Mesendoderm (in vitro differentiated cells): Measurements from ENCODE around the gene TIMELESS.
A peak's percentile ranks its signal among the peaks of the same experiment; 100 is the strongest.
"Not testable (repeated sequence)": the region's sequence is repeated elsewhere in the genome, so short reads cannot be mapped to it uniquely, and the experiment has no call there.

ENCODE experiments used
- DNase-seq: peaks from one replicate; pipeline ENCODE4 v3.0.0; 2013
- H2AK5ac ChIP-seq: 2 replicates; pipeline ENCODE4 v1.6.1; 2013; ENCODE audit warnings: low read length, inconsistent platforms
- H2BK120ac ChIP-seq: 2 replicates; pipeline ENCODE4 v1.6.1; 2013; ENCODE audit warnings: low read depth, mild to moderate bottlenecking, low read length, moderate library complexity, mixed read lengths
- H2BK15ac ChIP-seq: replicated peaks from 2 replicates; pipeline ENCODE4 v1.6.1; 2013; ENCODE audit warnings: low read depth, mild to moderate bottlenecking, moderate library complexity
- H2BK5ac ChIP-seq: 2 replicates; pipeline ENCODE4 v1.6.1; 2013; ENCODE audit warnings: low read length, inconsistent platforms
- H3K18ac ChIP-seq: 2 replicates; pipeline ENCODE4 v1.6.1; 2013; ENCODE audit warnings: mild to moderate bottlenecking, low read length, mixed read lengths
- H3K23ac ChIP-seq: one replicate; pipeline ENCODE4 v1.6.1; 2013; ENCODE audit warnings: low read length
- H3K27ac ChIP-seq: 2 replicates; pipeline ENCODE4 v1.5.1; 2013; ENCODE audit warnings: low read depth, mild to moderate bottlenecking, inconsistent platforms, low read length, moderate library complexity
- H3K27me3 ChIP-seq: 2 replicates; pipeline ENCODE4 v1.6.1; 2013; ENCODE audit warnings: low read length, control low read depth, mild to moderate bottlenecking, inconsistent platforms; ENCODE audit not compliant: insufficient read depth, poor library complexity
- H3K36me3 ChIP-seq: 2 replicates; pipeline ENCODE4 v1.6.1; 2013; ENCODE audit warnings: low read length, inconsistent platforms; ENCODE audit not compliant: control insufficient read depth, insufficient read depth
- H3K4ac ChIP-seq: one replicate; pipeline ENCODE4 v1.6.1; 2013; ENCODE audit warnings: low read depth, mild to moderate bottlenecking, low read length, moderate library complexity
- H3K4me1 ChIP-seq: 2 replicates; pipeline ENCODE4 v1.6.1; 2013; ENCODE audit warnings: low read depth, low read length, inconsistent platforms; ENCODE audit not compliant: control insufficient read depth
- H3K4me2 ChIP-seq: 2 replicates; pipeline ENCODE4 v1.6.1; 2013; ENCODE audit warnings: low read length
- H3K4me3 ChIP-seq: 2 replicates; pipeline ENCODE4 v1.5.1; 2013; ENCODE audit warnings: mild to moderate bottlenecking, low read length
- H3K56ac ChIP-seq: one replicate; pipeline ENCODE4 v1.6.1; 2013; ENCODE audit warnings: low read length
- H3K79me1 ChIP-seq: 2 replicates; pipeline ENCODE4 v1.6.1; 2013; ENCODE audit warnings: low read length, inconsistent platforms
- H3K79me2 ChIP-seq: 2 replicates; pipeline ENCODE4 v1.6.1; 2013; ENCODE audit warnings: mild to moderate bottlenecking, low read length; ENCODE audit not compliant: control insufficient read depth, insufficient read depth
- H3K9ac ChIP-seq: 2 replicates; pipeline ENCODE4 v1.6.1; 2013; ENCODE audit warnings: low read length, inconsistent platforms
- H4K5ac ChIP-seq: one replicate; pipeline ENCODE4 v1.6.1; 2013; ENCODE audit warnings: low read length
- H4K8ac ChIP-seq: one replicate; pipeline ENCODE4 v1.6.1; 2013; ENCODE audit warnings: low read depth, mild to moderate bottlenecking, control low read depth, low read length, moderate library complexity
- WGBS: extraction: QIAGEN DNeasy Blood & Tissue Kit; methylation state at CpG from one replicate; pipeline ENCODE4 v1.1.7; 2013; ENCODE audit warnings: low lambda C conversion rate, missing lambda C conversion rate; ENCODE audit not compliant: insufficient coverage; ENCODE audit errors: extremely low coverage; 5-methylcytosine and 5-hydroxymethylcytosine counted together

Gene TIMELESS

DNA sequence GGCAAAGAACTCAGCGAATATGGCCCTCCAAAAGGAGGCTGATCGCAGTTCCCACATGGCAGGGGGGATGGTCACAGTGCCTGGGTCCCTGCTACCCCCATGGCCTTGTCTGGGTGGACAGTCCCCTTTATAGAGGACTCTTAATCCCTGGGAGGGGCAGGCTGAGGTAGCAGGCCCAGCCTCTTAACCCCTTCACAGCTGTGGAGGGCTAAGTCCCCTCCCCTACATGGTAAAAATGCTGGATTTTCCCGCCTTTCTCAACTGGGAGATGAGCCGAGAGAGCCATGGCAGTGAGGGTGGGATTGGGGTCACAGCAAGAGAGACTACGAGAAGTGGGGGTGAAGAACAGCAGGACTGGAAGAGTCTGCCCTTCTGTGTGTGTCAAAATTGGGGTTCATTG is 5.3 kb upstream of the TIMELESS start, which contains the start of gene MIP:
Gene MIP, minus strand, starts transcription at position 101 of the 400 bp plus-strand sequence. Its CDS starts 44 bp downstream, at position 57.
- Histone ChIP-seq H3K23ac (no peak within 1 kb of the TSS), H3K4ac (no peak within 1 kb of the TSS), H3K36me3 (no peaks in the 10 kb centered on the region), H3K4me2 (no peak within 1 kb of the TSS), H2BK5ac (no peak within 1 kb of the TSS), H3K27ac (no peak within 1 kb of the TSS), H3K4me1 (no peaks in the 10 kb centered on the region), H4K5ac (no peak within 1 kb of the TSS), H2BK15ac (no peak within 1 kb of the TSS), H3K4me3 (no peak within 1 kb of the TSS), H3K9ac (no peak within 1 kb of the TSS), H3K56ac (no peak within 1 kb of the TSS), H2AK5ac (no peak within 1 kb of the TSS), H3K18ac (no peak within 1 kb of the TSS), H2BK120ac (no peak within 1 kb of the TSS), H4K8ac (no peak within 1 kb of the TSS), H3K79me2 (no peaks in the 10 kb centered on the region), H3K79me1 (no peaks in the 10 kb centered on the region), H3K27me3 (no peaks in the 10 kb centered on the region)
- no peak for DNase-seq
- no CpG with 5 or more reads among the region's 5 CpGs for WGBS

DNA sequence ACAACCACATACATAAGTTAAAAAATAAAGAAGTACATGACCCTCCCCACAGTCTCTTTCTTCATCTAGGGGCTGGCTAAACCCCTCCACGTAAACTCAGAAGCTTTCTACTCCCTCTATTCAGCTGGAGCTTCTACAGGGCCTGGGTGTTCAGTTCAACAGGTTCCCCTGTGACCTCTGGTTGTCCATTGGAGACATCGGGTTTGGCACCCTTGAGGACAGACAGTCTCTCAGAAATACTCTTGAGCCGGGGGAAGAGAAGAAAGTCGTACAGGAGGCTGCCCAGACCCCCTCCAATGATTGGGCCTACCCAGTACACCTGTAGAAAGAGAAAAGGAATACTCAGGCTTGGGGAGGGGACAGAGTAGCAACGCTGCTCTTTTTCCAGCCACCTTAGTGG is 1.9 kb upstream of the TIMELESS start:
- Histone ChIP-seq H3K79me2 (peaks cover 2% of the 10 kb centered on the region), H3K9ac (no peak overlapping the region), H3K4me1 (no peaks in the 10 kb centered on the region), H3K23ac (no peak overlapping the region), H2BK5ac (no peak overlapping the region), H3K27ac (no peak overlapping the region), H3K56ac (no peak overlapping the region), H3K36me3 (no peaks in the 10 kb centered on the region), H4K8ac (no peak overlapping the region), H3K27me3 (no peaks in the 10 kb centered on the region), H3K4ac (no peak overlapping the region), H2BK120ac (no peak overlapping the region), H3K79me1 (peaks cover 4% of the 10 kb centered on the region), H3K4me2 (no peak overlapping the region), H2AK5ac (no peak overlapping the region), H2BK15ac (no peak overlapping the region), H3K18ac (no peak overlapping the region), H3K4me3 (no peak overlapping the region), H4K5ac (no peak overlapping the region)
- DNase-seq = no peak
- WGBS = no CpG with 5 or more reads among the region's 5 CpGs

DNA sequence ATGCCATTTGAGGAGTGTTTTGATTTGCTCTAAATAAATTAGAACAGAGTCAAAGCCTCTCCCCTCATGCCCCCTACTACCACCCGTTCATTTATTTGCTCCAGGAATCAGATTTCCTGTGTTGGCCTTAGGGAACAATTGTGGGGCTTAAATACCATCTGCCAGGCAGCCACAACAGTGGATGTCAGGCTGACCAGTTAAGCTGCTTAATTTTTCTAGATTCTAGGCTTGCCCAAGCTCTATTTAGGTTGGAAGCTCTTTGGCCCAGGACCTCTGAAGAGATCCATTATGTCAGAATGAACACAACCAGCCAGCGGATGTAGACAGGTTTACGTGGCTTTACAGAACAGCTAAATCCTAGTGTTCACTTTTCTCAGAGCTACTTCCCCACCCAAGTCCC is 1.0 kb upstream of the TIMELESS start:
- no peaks in the 10 kb centered on the region for H3K4me1 ChIP-seq
- H3K27ac ChIP-seq = no peak overlapping the region
- H3K9ac ChIP-seq = no peak overlapping the region
- no peak overlapping the region for H3K18ac ChIP-seq
- peaks cover 2% of the 10 kb centered on the region for H3K79me2 ChIP-seq
- H3K56ac ChIP-seq = no peak overlapping the region
- no peak overlapping the region for H2BK5ac ChIP-seq
- no peak overlapping the region for H3K4me2 ChIP-seq
- WGBS = no CpG with 5 or more reads among the region's 3 CpGs
- H2BK15ac ChIP-seq = no peak overlapping the region
- no peak overlapping the region for H2AK5ac ChIP-seq
- no peak overlapping the region for H3K4ac ChIP-seq
- H3K27me3 ChIP-seq = no peaks in the 10 kb centered on the region
- H4K8ac ChIP-seq = no peak overlapping the region
- H3K79me1 ChIP-seq = peaks cover 4% of the 10 kb centered on the region
- H3K36me3 ChIP-seq = no peaks in the 10 kb centered on the region
- no peak overlapping the region for H3K4me3 ChIP-seq
- no peak overlapping the region for H2BK120ac ChIP-seq
- H4K5ac ChIP-seq = no peak overlapping the region
- DNase-seq = no peak
- no peak overlapping the region for H3K23ac ChIP-seq

DNA sequence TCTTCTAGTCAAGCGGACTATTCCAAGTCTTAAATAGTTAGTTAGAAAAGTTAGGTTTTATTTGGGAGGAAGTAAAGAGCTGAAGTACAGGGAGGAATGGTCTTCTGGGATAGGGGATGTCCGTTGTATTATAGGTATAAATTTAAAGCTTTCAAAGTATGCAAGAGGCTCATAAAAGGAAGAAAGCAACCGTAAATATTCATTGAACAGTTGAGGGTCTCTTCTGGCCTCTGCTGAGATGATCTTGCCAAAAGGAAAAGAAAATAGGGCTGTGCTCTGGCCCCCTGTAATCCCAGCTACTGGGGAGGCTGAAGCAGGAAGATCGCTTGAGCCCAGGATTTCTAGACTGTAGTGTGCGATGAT is 377 bp upstream of the TIMELESS start:
- no peak overlapping the region for H4K8ac ChIP-seq
- H3K56ac ChIP-seq = peak overlapping the region; percentile 40
- H2BK15ac ChIP-seq = no peak overlapping the region
- H2BK120ac ChIP-seq = no peak overlapping the region
- no peak for DNase-seq
- H2BK5ac ChIP-seq = no peak overlapping the region
- H3K4me3 ChIP-seq = no peak overlapping the region
- H3K27ac ChIP-seq = no peak overlapping the region
- H3K36me3 ChIP-seq = no peaks in the 10 kb centered on the region
- peaks cover 2% of the 10 kb centered on the region for H3K79me2 ChIP-seq
- no peak overlapping the region for H3K4ac ChIP-seq
- no peak overlapping the region for H2AK5ac ChIP-seq
- H3K9ac ChIP-seq = peak overlapping the region; percentile 48
- peaks cover 4% of the 10 kb centered on the region for H3K79me1 ChIP-seq
- H3K4me2 ChIP-seq = no peak overlapping the region
- no peak overlapping the region for H3K18ac ChIP-seq
- no peaks in the 10 kb centered on the region for H3K4me1 ChIP-seq
- H3K27me3 ChIP-seq = no peaks in the 10 kb centered on the region
- no peak overlapping the region for H4K5ac ChIP-seq
- WGBS = 100% methylated on average over 1 of the region's 5 CpGs
- H3K23ac ChIP-seq = no peak overlapping the region

DNA sequence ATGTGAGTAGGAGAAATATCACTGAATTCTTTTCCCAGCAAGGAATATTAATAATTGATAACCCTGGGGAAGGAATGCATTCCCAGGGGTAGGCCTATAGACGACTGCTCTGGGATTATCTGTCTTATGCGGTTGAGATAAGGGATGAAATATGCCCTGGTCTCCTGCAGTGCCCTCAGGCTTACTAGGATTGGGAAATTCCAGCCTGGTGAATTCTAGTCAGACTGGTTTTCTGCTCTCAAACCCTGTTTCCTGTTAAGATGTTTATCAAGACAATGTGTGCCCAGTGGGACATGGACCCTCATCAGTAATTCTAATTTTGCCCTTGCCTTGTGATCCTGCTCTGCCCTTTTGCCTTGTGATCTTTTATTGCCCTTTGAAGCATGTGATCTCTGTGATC is 6.0 kb downstream of the TIMELESS start:
- H3K23ac ChIP-seq, H2AK5ac ChIP-seq, H3K4me3 ChIP-seq, H3K79me2 ChIP-seq, H3K56ac ChIP-seq, H3K4me1 ChIP-seq, H4K8ac ChIP-seq, H3K27ac ChIP-seq, H3K18ac ChIP-seq, H2BK15ac ChIP-seq, H3K27me3 ChIP-seq, H4K5ac ChIP-seq, H3K36me3 ChIP-seq, H3K79me1 ChIP-seq, H3K9ac ChIP-seq, H3K4ac ChIP-seq, H2BK5ac ChIP-seq, H2BK120ac ChIP-seq, H3K4me2 ChIP-seq: not testable (repeated sequence)
- no CpG with 5 or more reads among the region's 2 CpGs for WGBS
- DNase-seq = peak; percentile 53

DNA sequence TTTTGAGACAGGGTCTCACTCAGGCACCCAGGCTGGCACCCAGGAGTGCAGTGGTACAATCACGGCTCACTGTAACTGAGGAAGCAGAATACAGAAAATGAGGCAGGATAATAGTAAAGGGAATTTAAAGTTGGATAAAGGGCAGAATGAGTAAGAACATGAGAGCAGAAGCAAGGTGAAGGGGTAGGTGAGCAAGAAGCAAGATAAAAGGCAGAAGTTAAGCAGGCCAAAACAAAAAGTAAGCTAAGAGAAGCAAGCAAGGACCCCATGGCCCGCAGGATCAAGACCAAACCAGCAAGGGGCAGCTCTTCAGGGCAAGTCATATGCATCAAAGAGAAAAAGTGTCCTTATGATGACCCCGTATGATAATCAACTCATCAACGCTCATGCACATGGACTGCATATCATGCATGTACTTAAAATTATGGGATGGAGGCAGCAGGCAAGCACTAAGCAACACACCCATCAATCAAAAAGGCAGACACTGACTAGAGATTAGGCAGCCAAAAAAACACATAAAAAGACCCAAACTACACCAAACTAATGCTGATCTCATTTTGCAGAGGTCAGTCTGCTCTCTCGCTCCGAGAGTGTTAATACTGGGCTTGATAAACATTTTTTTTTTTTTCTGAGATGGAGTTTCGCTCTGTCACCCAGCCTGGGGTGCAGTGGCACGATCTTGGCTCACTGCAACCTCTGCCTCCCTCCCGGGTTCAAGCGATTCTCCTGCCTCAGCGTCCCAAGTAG is 11.6 kb downstream of the TIMELESS start:
- no peak overlapping the region for H3K4me2 ChIP-seq
- no CpG with 5 or more reads among the region's 11 CpGs for WGBS

More for the DNA sequence above, 11.6 kb downstream of the TIMELESS start:
- H3K27ac ChIP-seq = no peak overlapping the region
- H3K27me3 ChIP-seq = no peaks in the 10 kb centered on the region
- no peak for DNase-seq
- no peak overlapping the region for H4K5ac ChIP-seq
- H2AK5ac ChIP-seq = no peak overlapping the region
- no peaks in the 10 kb centered on the region for H3K4me1 ChIP-seq
- peaks cover 15% of the 10 kb centered on the region for H3K79me2 ChIP-seq
- H3K18ac ChIP-seq = no peak overlapping the region
- no peak overlapping the region for H2BK15ac ChIP-seq
- no peaks in the 10 kb centered on the region for H3K36me3 ChIP-seq
- no peak overlapping the region for H3K4ac ChIP-seq
- H3K9ac ChIP-seq = no peak overlapping the region
- H4K8ac ChIP-seq = no peak overlapping the region
- H2BK5ac ChIP-seq = no peak overlapping the region
- H3K4me3 ChIP-seq = no peak overlapping the region
- H3K79me1 ChIP-seq = peaks cover 10% of the 10 kb centered on the region
- no peak overlapping the region for H2BK120ac ChIP-seq
- no peak overlapping the region for H3K56ac ChIP-seq
- no peak overlapping the region for H3K23ac ChIP-seq
